ENCODE results near the gene RHAG.

The RHAG gene

GRCh38 chr6:49636713-49637349, at the start of gene RHAG:
Gene RHAG, minus strand, starts transcription at chr6:49636839. Its CDS starts 27 bp downstream, at chr6:49636812.
- Histone ChIP-seq H3K4me1 (ENCODE audit: low read length) (no peaks in the 10 kb centered on the region), H3K9me3 (replicated peaks; ENCODE audit: insufficient read depth, low read length) (no peaks in the 10 kb centered on the region), H2AFZ (ENCODE audit: low read length) (no peak within 1 kb of the TSS), H4K20me1 (ENCODE audit: insufficient read depth, low read length) (no peaks in the 10 kb centered on the region), H3K9me2 (replicated peaks; ENCODE audit: insufficient read depth, low read length) (no peaks in the 10 kb centered on the region), H3K4me2 (ENCODE audit: low read depth, low read length) (no peak within 1 kb of the TSS), H3K27ac (ENCODE audit: low read length) (no peak within 1 kb of the TSS), H3K79me2 (ENCODE audit: low read length) (no peaks in the 10 kb centered on the region), H3K27me3 (replicated peaks; ENCODE audit: insufficient read depth, low read length) (no peaks in the 10 kb centered on the region), H3K36me3 (replicated peaks; ENCODE audit: insufficient read depth, low read length) (no peaks in the 10 kb centered on the region), H3F3A (ENCODE audit: insufficient read depth, low read length) (no peaks in the 10 kb centered on the region), H3K9ac (ENCODE audit: low read length) (no peak within 1 kb of the TSS), H3K4me3 (ENCODE audit: low read length) (no peak within 1 kb of the TSS)
- TF ChIP-seq EZH2 (optimal IDR thresholded peaks at IDR 0.05; ENCODE audit: low read depth, low read length) (no peak), EZH2phosphoT487 (IDR thresholded peaks at IDR 0.05; ENCODE audit: low read length) (no peak), CTCF (IDR thresholded peaks at IDR 0.05; ENCODE audit: low read length) (no peak)
- no peak for DNase-seq

- Histone ChIP-seq H3K4me3 (ENCODE audit: low read length) (no peak overlapping the region), H3K9ac (ENCODE audit: low read length) (no peak overlapping the region), H3K79me2 (ENCODE audit: low read length) (no peaks in the 10 kb centered on the region), H3K9me3 (replicated peaks; ENCODE audit: insufficient read depth, low read length) (no peaks in the 10 kb centered on the region), H3K4me1 (ENCODE audit: low read length) (no peaks in the 10 kb centered on the region), H3K27ac (ENCODE audit: low read length) (no peak overlapping the region), H3K9me2 (replicated peaks; ENCODE audit: insufficient read depth, low read length) (no peaks in the 10 kb centered on the region), H3K4me2 (ENCODE audit: low read depth, low read length) (no peak overlapping the region), H3K27me3 (replicated peaks; ENCODE audit: insufficient read depth, low read length) (no peaks in the 10 kb centered on the region), H3K36me3 (replicated peaks; ENCODE audit: insufficient read depth, low read length) (no peaks in the 10 kb centered on the region), H4K20me1 (ENCODE audit: insufficient read depth, low read length) (no peaks in the 10 kb centered on the region), H2AFZ (ENCODE audit: low read length) (no peak overlapping the region), H3F3A (ENCODE audit: insufficient read depth, low read length) (no peaks in the 10 kb centered on the region)
- no peak for TF ChIP-seq EZH2 (optimal IDR thresholded peaks at IDR 0.05; ENCODE audit: low read depth, low read length)
- TF ChIP-seq EZH2phosphoT487 (IDR thresholded peaks at IDR 0.05; ENCODE audit: low read length): no peak
- no peak for TF ChIP-seq CTCF (IDR thresholded peaks at IDR 0.05; ENCODE audit: low read length)
- DNase-seq: no peak
Measured at GRCh38 chr6:49676671-49677281, 40.1 kb upstream of the RHAG start.

- no peak for TF ChIP-seq EZH2 (optimal IDR thresholded peaks at IDR 0.05; ENCODE audit: low read depth, low read length)
- H3K27ac ChIP-seq (ENCODE audit: low read length): no peak overlapping the region
- no peak overlapping the region for H2AFZ ChIP-seq (ENCODE audit: low read length)
- H3K4me2 ChIP-seq (ENCODE audit: low read depth, low read length): no peak overlapping the region
- no peaks in the 10 kb centered on the region for H3K36me3 ChIP-seq (replicated peaks; ENCODE audit: insufficient read depth, low read length)
- H3K9ac ChIP-seq (ENCODE audit: low read length): no peak overlapping the region
- DNase-seq: no peak
- H3K9me3 ChIP-seq (replicated peaks; ENCODE audit: insufficient read depth, low read length): no peaks in the 10 kb centered on the region
- H3K4me1 ChIP-seq (ENCODE audit: low read length): no peaks in the 10 kb centered on the region
- H3K79me2 ChIP-seq (ENCODE audit: low read length): no peaks in the 10 kb centered on the region
- no peaks in the 10 kb centered on the region for H3K27me3 ChIP-seq (replicated peaks; ENCODE audit: insufficient read depth, low read length)
- no peak overlapping the region for H3K4me3 ChIP-seq (ENCODE audit: low read length)
- H3K9me2 ChIP-seq (replicated peaks; ENCODE audit: insufficient read depth, low read length): no peaks in the 10 kb centered on the region
- H3F3A ChIP-seq (ENCODE audit: insufficient read depth, low read length): no peaks in the 10 kb centered on the region
- H4K20me1 ChIP-seq (ENCODE audit: insufficient read depth, low read length): no peaks in the 10 kb centered on the region
Measured at GRCh38 chr6:49675816-49676215, 39.2 kb upstream of the RHAG start.

- no peaks in the 10 kb centered on the region for H3K36me3 ChIP-seq (replicated peaks; ENCODE audit: insufficient read depth, low read length)
- no peaks in the 10 kb centered on the region for H3K4me1 ChIP-seq (ENCODE audit: low read length)
- no peak overlapping the region for H2AFZ ChIP-seq (ENCODE audit: low read length)
- no peak overlapping the region for H3K27ac ChIP-seq (ENCODE audit: low read length)
- H3K79me2 ChIP-seq (ENCODE audit: low read length): no peaks in the 10 kb centered on the region
- no peak for DNase-seq
- H3F3A ChIP-seq (ENCODE audit: insufficient read depth, low read length): no peaks in the 10 kb centered on the region
- H3K9me2 ChIP-seq (replicated peaks; ENCODE audit: insufficient read depth, low read length): no peaks in the 10 kb centered on the region
- H3K4me2 ChIP-seq (ENCODE audit: low read depth, low read length): no peak overlapping the region
- H4K20me1 ChIP-seq (ENCODE audit: insufficient read depth, low read length): no peaks in the 10 kb centered on the region
- no peak overlapping the region for H3K4me3 ChIP-seq (ENCODE audit: low read length)
- no peaks in the 10 kb centered on the region for H3K9me3 ChIP-seq (replicated peaks; ENCODE audit: insufficient read depth, low read length)
- H3K27me3 ChIP-seq (replicated peaks; ENCODE audit: insufficient read depth, low read length): no peaks in the 10 kb centered on the region
- TF ChIP-seq EZH2phosphoT487 (IDR thresholded peaks at IDR 0.05; ENCODE audit: low read length) (no peak), CTCF (IDR thresholded peaks at IDR 0.05; ENCODE audit: low read length) (no peak), EZH2 (optimal IDR thresholded peaks at IDR 0.05; ENCODE audit: low read depth, low read length) (no peak)
- H3K9ac ChIP-seq (ENCODE audit: low read length): no peak overlapping the region
Measured at GRCh38 chr6:49668083-49668511, 31.5 kb upstream of the RHAG start.
